Neural cell (in vitro differentiated cells): ENCODE data around the gene MLLT1. TPM values are rescaled to one million over a fixed set of nuclear protein-coding genes. Genes with fewer than 3 reads are reported as not detected.

Source experiments
- H2AFZ ChIP-seq: fragments of 200-600, 300-800 bp; sonication (generic), shearing (Covaris generic); 2 replicates; pipeline ENCODE4 v1.6.0; 2014; ENCODE audit warnings: low read depth, mild to moderate bottlenecking, antibody characterized with exemption, low read length, moderate library complexity
- H3F3A ChIP-seq: fragments of 200-600 bp; shearing (Covaris generic); 2 replicates; pipeline ENCODE4 v1.6.1; 2016; ENCODE audit warnings: mild to moderate bottlenecking, moderate library complexity, mixed read lengths, antibody characterized with exemption, low read length; ENCODE audit not compliant: insufficient read depth, poor library complexity, severe bottlenecking
- H3K27ac ChIP-seq: fragments of 200-600, 300-800 bp; sonication (generic), shearing (Covaris generic); 2 replicates; pipeline ENCODE4 v1.5.1; 2014; ENCODE audit warnings: mild to moderate bottlenecking, low read length, moderate library complexity
- H3K27me3 ChIP-seq: fragments of 300-800, 200-600 bp; sonication (generic), shearing (Covaris generic); 2 replicates; pipeline ENCODE4 v1.6.0; 2014; ENCODE audit warnings: mild to moderate bottlenecking, low read depth, low read length, moderate library complexity; ENCODE audit not compliant: insufficient read depth
- H3K36me3 ChIP-seq: fragments of 300-800, 200-600 bp; sonication (generic), shearing (Covaris generic); 2 replicates; pipeline ENCODE4 v1.5.1; 2014; ENCODE audit warnings: mild to moderate bottlenecking, antibody characterized with exemption, low read length, moderate library complexity; ENCODE audit not compliant: insufficient read depth
- H3K4me2 ChIP-seq: fragments of 300-800, 200-600 bp; sonication (generic), shearing (Covaris generic); 2 replicates; pipeline ENCODE4 v1.6.0; 2014; ENCODE audit warnings: mild to moderate bottlenecking, low read length
- H3K4me3 ChIP-seq: fragments of 300-800, 200-600 bp; sonication (generic), shearing (Covaris generic); 2 replicates; pipeline ENCODE4 v1.5.1; 2014; ENCODE audit warnings: mild to moderate bottlenecking, low read length, moderate library complexity
- H3K79me2 ChIP-seq: fragments of 200-600 bp; shearing (Covaris generic); replicated peaks from 2 replicates; pipeline ENCODE4 v1.6.0; 2014; ENCODE audit warnings: mild to moderate bottlenecking, low read length, moderate library complexity; ENCODE audit not compliant: insufficient read depth
- H3K9ac ChIP-seq: fragments of 300-800, 200-600 bp; sonication (generic), shearing (Covaris generic); 2 replicates; pipeline ENCODE4 v1.6.1; 2016; ENCODE audit warnings: mild to moderate bottlenecking, low read length, mixed read lengths
- H3K9me2 ChIP-seq: fragments of 200-600 bp; shearing (Covaris generic); 2 replicates; pipeline ENCODE4 v1.6.1; 2016; ENCODE audit warnings: mild to moderate bottlenecking, low read length, mixed read lengths; ENCODE audit not compliant: insufficient read depth
- H3K9me3 ChIP-seq: fragments of 200-600, 300-800 bp; sonication (generic), shearing (Covaris generic); 2 replicates; pipeline ENCODE4 v1.6.1; 2016; ENCODE audit warnings: mild to moderate bottlenecking, mixed run types, low read length, moderate library complexity, mixed read lengths
- H4K20me1 ChIP-seq: fragments of 200-600 bp; shearing (Covaris generic); 2 replicates; pipeline ENCODE4 v1.6.1; 2016; ENCODE audit warnings: mild to moderate bottlenecking, mixed run types; ENCODE audit not compliant: insufficient read depth
- EP300 ChIP-seq: fragments of 450-650 bp; conservative IDR thresholded peaks from 2 replicates; pipeline ENCODE4 v1.6.1; 2014; ENCODE audit warnings: antibody characterized with exemption, mild to moderate bottlenecking, moderate library complexity; ENCODE audit not compliant: poor library complexity, severe bottlenecking
- EZH2 ChIP-seq: fragments of 200-600, 300-800 bp; shearing (Covaris generic), sonication (generic); IDR thresholded peaks from 2 replicates; pipeline ENCODE4 v1.6.1; 2014; ENCODE audit warnings: antibody characterized with exemption, low read length, borderline replicate concordance, mild to moderate bottlenecking; ENCODE audit not compliant: insufficient read depth, poor library complexity, severe bottlenecking
- MXI1 ChIP-seq: fragments of 450-650 bp; conservative IDR thresholded peaks from 2 replicates; pipeline ENCODE4 v1.6.1; 2014; ENCODE audit warnings: antibody characterized with exemption, mild to moderate bottlenecking; ENCODE audit not compliant: poor library complexity, severe bottlenecking
- POLR2AphosphoS5 ChIP-seq: IDR thresholded peaks from 2 replicates; pipeline ENCODE4 v1.6.1; 2012
- RAD21 ChIP-seq: fragments of 450-650 bp; conservative IDR thresholded peaks from 2 replicates; pipeline ENCODE4 v1.6.1; 2014; ENCODE audit warnings: antibody characterized with exemption, mild to moderate bottlenecking, moderate library complexity
- SMC3 ChIP-seq: fragments of 450-650 bp; conservative IDR thresholded peaks from 2 replicates; pipeline ENCODE4 v1.6.1; 2014; ENCODE audit warnings: antibody characterized with exemption, mild to moderate bottlenecking, moderate library complexity; ENCODE audit not compliant: poor library complexity
- TAF1 ChIP-seq: IDR thresholded peaks from 2 replicates; pipeline ENCODE4 v1.6.1; 2012; ENCODE audit warnings: low read depth
- polyA plus RNA-seq: library from polyadenylated mRNA; depleted of rRNA; stranded (reverse); fragments of >200 nt; gene quantifications from 2 replicates; pipeline ENCODE4 v1.2.3, GENCODE V29; 2014
- TF ChIP-seq, protein P1 (sequence below): fragments of 450-650 bp; IDR thresholded peaks from 2 replicates; pipeline ENCODE4 v1.5.1; 2014; ENCODE audit warnings: antibody characterized with exemption, mild to moderate bottlenecking, moderate library complexity; ENCODE audit not compliant: poor library complexity, severe bottlenecking
- TF ChIP-seq, protein P2 (sequence below): IDR thresholded peaks from 2 replicates; pipeline ENCODE4 v1.6.1; 2012; ENCODE audit warnings: borderline replicate concordance

The MLLT1 gene
- polyA plus RNA-seq, 1 donor from 2014 or later, result 34.0 TPM

DNA sequence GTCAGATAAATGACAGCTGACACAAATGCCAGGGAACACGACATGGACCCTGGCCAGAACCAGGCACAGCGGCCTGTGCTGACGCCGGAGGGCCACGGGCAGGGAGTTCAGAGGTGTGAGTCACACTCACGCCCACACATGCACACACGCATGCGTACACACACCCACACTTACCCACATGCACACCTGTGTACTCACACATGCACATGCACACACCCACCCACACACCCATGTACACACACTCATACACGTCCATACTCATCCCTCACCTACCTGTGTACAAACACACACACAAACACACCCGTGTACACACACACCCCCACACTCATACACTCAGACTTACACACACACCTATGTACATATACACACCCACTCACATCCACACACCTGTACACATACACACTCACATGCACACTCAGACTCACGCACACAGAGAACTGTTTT, 40.4 kb downstream of the MLLT1 start:
- no peaks in the 10 kb centered on the region for H3K36me3 ChIP-seq
- H3K27ac ChIP-seq, result no peak overlapping the region
- no peaks in the 10 kb centered on the region for H3K9me3 ChIP-seq
- H3K4me3 ChIP-seq, result no peak overlapping the region
- H3F3A ChIP-seq, result no peaks in the 10 kb centered on the region
- no peak overlapping the region for H3K4me2 ChIP-seq
- no peaks in the 10 kb centered on the region for H3K27me3 ChIP-seq
- TF ChIP-seq EZH2 (no peak), MXI1 (no peak), RAD21 (no peak), EP300 (no peak), SMC3 (no peak), TAF1 (no peak), POLR2AphosphoS5 (no peak)
- TF ChIP-seq, protein P1, sequence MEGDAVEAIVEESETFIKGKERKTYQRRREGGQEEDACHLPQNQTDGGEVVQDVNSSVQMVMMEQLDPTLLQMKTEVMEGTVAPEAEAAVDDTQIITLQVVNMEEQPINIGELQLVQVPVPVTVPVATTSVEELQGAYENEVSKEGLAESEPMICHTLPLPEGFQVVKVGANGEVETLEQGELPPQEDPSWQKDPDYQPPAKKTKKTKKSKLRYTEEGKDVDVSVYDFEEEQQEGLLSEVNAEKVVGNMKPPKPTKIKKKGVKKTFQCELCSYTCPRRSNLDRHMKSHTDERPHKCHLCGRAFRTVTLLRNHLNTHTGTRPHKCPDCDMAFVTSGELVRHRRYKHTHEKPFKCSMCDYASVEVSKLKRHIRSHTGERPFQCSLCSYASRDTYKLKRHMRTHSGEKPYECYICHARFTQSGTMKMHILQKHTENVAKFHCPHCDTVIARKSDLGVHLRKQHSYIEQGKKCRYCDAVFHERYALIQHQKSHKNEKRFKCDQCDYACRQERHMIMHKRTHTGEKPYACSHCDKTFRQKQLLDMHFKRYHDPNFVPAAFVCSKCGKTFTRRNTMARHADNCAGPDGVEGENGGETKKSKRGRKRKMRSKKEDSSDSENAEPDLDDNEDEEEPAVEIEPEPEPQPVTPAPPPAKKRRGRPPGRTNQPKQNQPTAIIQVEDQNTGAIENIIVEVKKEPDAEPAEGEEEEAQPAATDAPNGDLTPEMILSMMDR, result no peak
- TF ChIP-seq, protein P2, sequence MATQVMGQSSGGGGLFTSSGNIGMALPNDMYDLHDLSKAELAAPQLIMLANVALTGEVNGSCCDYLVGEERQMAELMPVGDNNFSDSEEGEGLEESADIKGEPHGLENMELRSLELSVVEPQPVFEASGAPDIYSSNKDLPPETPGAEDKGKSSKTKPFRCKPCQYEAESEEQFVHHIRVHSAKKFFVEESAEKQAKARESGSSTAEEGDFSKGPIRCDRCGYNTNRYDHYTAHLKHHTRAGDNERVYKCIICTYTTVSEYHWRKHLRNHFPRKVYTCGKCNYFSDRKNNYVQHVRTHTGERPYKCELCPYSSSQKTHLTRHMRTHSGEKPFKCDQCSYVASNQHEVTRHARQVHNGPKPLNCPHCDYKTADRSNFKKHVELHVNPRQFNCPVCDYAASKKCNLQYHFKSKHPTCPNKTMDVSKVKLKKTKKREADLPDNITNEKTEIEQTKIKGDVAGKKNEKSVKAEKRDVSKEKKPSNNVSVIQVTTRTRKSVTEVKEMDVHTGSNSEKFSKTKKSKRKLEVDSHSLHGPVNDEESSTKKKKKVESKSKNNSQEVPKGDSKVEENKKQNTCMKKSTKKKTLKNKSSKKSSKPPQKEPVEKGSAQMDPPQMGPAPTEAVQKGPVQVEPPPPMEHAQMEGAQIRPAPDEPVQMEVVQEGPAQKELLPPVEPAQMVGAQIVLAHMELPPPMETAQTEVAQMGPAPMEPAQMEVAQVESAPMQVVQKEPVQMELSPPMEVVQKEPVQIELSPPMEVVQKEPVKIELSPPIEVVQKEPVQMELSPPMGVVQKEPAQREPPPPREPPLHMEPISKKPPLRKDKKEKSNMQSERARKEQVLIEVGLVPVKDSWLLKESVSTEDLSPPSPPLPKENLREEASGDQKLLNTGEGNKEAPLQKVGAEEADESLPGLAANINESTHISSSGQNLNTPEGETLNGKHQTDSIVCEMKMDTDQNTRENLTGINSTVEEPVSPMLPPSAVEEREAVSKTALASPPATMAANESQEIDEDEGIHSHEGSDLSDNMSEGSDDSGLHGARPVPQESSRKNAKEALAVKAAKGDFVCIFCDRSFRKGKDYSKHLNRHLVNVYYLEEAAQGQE, result no peak
- no peak overlapping the region for H2AFZ ChIP-seq
- H3K79me2 ChIP-seq, result peaks cover 27% of the 10 kb centered on the region
- no peaks in the 10 kb centered on the region for H3K9me2 ChIP-seq
- H3K9ac ChIP-seq, result no peak overlapping the region
- no peaks in the 10 kb centered on the region for H4K20me1 ChIP-seq

DNA sequence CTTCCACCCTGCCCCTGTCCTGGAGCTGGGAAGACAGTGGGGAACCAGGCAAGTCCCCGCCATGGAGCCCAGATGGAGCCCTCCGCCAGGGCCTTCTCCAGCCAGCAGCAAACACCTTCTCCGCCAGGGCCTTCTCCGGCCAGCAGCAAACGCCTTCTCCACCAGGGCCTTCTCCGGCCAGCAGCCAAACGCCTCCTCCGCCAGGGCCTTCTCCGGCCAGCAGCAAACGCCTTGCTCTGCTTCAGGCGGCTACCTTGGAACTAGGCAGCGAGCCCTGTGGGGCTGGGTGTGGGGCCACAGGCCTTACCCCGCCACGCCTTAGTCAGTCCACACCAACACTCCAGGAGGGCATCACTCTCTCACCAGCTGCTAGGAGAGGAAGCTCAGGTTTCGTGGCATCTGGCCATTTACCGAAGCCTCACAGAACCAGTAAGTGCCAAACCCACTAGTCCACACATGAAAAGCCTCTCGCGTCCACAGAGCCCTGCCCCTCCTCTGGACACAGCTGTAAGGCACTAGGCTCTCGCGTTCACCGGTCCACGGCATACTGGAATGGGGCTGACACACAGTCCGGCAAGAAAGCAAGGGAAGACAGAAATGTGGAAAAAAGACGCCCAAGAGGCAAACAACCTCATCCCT, 41.0 kb downstream of the MLLT1 start:
- TF ChIP-seq EZH2 (no peak), RAD21 (no peak), SMC3 (no peak), MXI1 (no peak), POLR2AphosphoS5 (no peak), EP300 (no peak), TAF1 (no peak)
- TF ChIP-seq, protein P1, result no peak
- TF ChIP-seq, protein P2, result no peak
- no peak overlapping the region for H2AFZ ChIP-seq
- H3K27me3 ChIP-seq, result no peaks in the 10 kb centered on the region
- H3K4me3 ChIP-seq, result no peak overlapping the region
- no peaks in the 10 kb centered on the region for H4K20me1 ChIP-seq
- no peaks in the 10 kb centered on the region for H3K9me2 ChIP-seq
- no peaks in the 10 kb centered on the region for H3F3A ChIP-seq
- no peaks in the 10 kb centered on the region for H3K9me3 ChIP-seq
- H3K4me2 ChIP-seq, result no peak overlapping the region
- no peak overlapping the region for H3K27ac ChIP-seq
- no peak overlapping the region for H3K9ac ChIP-seq
- H3K79me2 ChIP-seq, result peaks cover 26% of the 10 kb centered on the region
- no peaks in the 10 kb centered on the region for H3K36me3 ChIP-seq
